ENCODE data around the gene KCNAB2.

Gene KCNAB2

GRCh38 chr1:6033986-6034749, 11.5 kb upstream of the KCNAB2 start:
- no peak for DNase-seq

GRCh38 chr1:6034750-6035096, 11.0 kb upstream of the KCNAB2 start:
- DNase-seq = no peak

GRCh38 chr1:6035303-6035702, 10.4 kb upstream of the KCNAB2 start:
- DNase-seq = no peak

- DNase-seq = no peak
Measured at GRCh38 chr1:6035719-6036118, 10.0 kb upstream of the KCNAB2 start.

- no peak for DNase-seq
Measured at GRCh38 chr1:6037338-6037762, 8.3 kb upstream of the KCNAB2 start.

- no peak for DNase-seq
Measured at GRCh38 chr1:6038603-6039002, 7.1 kb upstream of the KCNAB2 start.

GRCh38 chr1:6039031-6039430, 6.7 kb upstream of the KCNAB2 start:
- DNase-seq = no peak

- no peak for DNase-seq
Measured at GRCh38 chr1:6040444-6040843, 5.2 kb upstream of the KCNAB2 start.

GRCh38 chr1:6040861-6041415, 4.8 kb upstream of the KCNAB2 start:
- no peak for DNase-seq

- no peak for DNase-seq
Measured at GRCh38 chr1:6041432-6042062, 4.1 kb upstream of the KCNAB2 start.

GRCh38 chr1:6043561-6043960, 2.1 kb upstream of the KCNAB2 start:
- no peak for DNase-seq

GRCh38 chr1:6044481-6045109, 1.1 kb upstream of the KCNAB2 start:
- DNase-seq = no peak

- DNase-seq = no peak
Measured at GRCh38 chr1:6045110-6045502, 582 bp upstream of the KCNAB2 start.

- no peak for DNase-seq
Measured at GRCh38 chr1:6046279-6046678, 591 bp downstream of the KCNAB2 start.

GRCh38 chr1:6048179-6048867, 2.6 kb downstream of the KCNAB2 start:
- DNase-seq = no peak

- DNase-seq = no peak
Measured at GRCh38 chr1:6049419-6049818, 3.7 kb downstream of the KCNAB2 start.

- no peak for DNase-seq
Measured at GRCh38 chr1:6051423-6051822, 5.7 kb downstream of the KCNAB2 start.

- peak; percentile 54 for DNase-seq
Measured at GRCh38 chr1:6052543-6053205, 7.0 kb downstream of the KCNAB2 start.

GRCh38 chr1:6053206-6053546, 7.5 kb downstream of the KCNAB2 start:
- no peak for DNase-seq

- no peak for DNase-seq
Measured at GRCh38 chr1:6054596-6054995, 8.9 kb downstream of the KCNAB2 start.

GRCh38 chr1:6056572-6056948, 10.9 kb downstream of the KCNAB2 start:
- no peak for DNase-seq

GRCh38 chr1:6057170-6057845, 11.6 kb downstream of the KCNAB2 start:
- DNase-seq = no peak
